ENCODE data around the gene RASSF4. TPM values are rescaled to one million over a fixed set of nuclear protein-coding genes. Genes with fewer than 3 reads are reported as not detected.

The RASSF4 gene
- polyA plus RNA-seq, 1 donor (not counting 4 experiments of a cell fraction or from before 2014, with no cell fraction given): 0.20 TPM

GRCh38 chr10:44972874-44973306 lies 13.3 kb downstream of the RASSF4 start:
- Histone ChIP-seq H3K27ac (ENCODE audit: control insufficient read depth, insufficient read depth, low read length) (no peak overlapping the region), H3K9ac (ENCODE audit: control insufficient read depth, extremely low read depth, insufficient read depth, low read length) (no peak overlapping the region), H3K9me1 (ENCODE audit: control insufficient read depth, extremely low read depth, insufficient read depth, low read length) (no peaks in the 10 kb centered on the region), H4K20me1 (ENCODE audit: control insufficient read depth, extremely low read depth, insufficient read depth, low read length) (no peaks in the 10 kb centered on the region), H3K4me3 (ENCODE audit: control insufficient read depth in 2 of 3, extremely low read depth in 1 of 3, insufficient read depth in 2 of 3, low read depth in 1 of 3, low read length in 3 of 3) (no peak overlapping the region), H3K36me3 (ENCODE audit: control insufficient read depth in 2 of 2, extremely low read depth in 1 of 2, insufficient read depth in 2 of 2, low read length in 2 of 2) (no peaks in the 10 kb centered on the region), H3K4me2 (ENCODE audit: control insufficient read depth, extremely low read depth, insufficient read depth, low read depth, low read length) (no peak overlapping the region), H3K27me3 (ENCODE audit: control insufficient read depth, extremely low read depth, insufficient read depth, low read length) (no peaks in the 10 kb centered on the region), H3K4me1 (ENCODE audit: control insufficient read depth, extremely low read depth, insufficient read depth, low read length) (peaks cover 11% of the 10 kb centered on the region), H3K9me3 (ENCODE audit: control insufficient read depth, low read depth, low read length) (no peaks in the 10 kb centered on the region), H2AFZ (ENCODE audit: control insufficient read depth, low read length) (no peak overlapping the region), H3K79me2 (ENCODE audit: control insufficient read depth, insufficient read depth, low read length) (no peaks in the 10 kb centered on the region)
- DNase-seq (ENCODE audit: low read depth, low spot score) (no peak), FAIRE-seq (no peak)
- dilution Hi-C loops (cut with MboI; ENCODE audit: extremely low pct_ligation_motif_present, low sequenced_read_pairs): no loop called here
- TF ChIP-seq CTCF (optimal IDR thresholded peaks at IDR 0.05 in 1 of 3, IDR thresholded peaks at IDR 0.05 in 1 of 3, conservative IDR thresholded peaks at IDR 0.05 in 1 of 3; ENCODE audit: extremely low read depth in 1 of 3, insufficient read depth in 2 of 3, low read length in 3 of 3): no peak
- no peak for TF ChIP-seq EZH2 (IDR thresholded peaks at IDR 0.05; ENCODE audit: low read length)

DNA sequence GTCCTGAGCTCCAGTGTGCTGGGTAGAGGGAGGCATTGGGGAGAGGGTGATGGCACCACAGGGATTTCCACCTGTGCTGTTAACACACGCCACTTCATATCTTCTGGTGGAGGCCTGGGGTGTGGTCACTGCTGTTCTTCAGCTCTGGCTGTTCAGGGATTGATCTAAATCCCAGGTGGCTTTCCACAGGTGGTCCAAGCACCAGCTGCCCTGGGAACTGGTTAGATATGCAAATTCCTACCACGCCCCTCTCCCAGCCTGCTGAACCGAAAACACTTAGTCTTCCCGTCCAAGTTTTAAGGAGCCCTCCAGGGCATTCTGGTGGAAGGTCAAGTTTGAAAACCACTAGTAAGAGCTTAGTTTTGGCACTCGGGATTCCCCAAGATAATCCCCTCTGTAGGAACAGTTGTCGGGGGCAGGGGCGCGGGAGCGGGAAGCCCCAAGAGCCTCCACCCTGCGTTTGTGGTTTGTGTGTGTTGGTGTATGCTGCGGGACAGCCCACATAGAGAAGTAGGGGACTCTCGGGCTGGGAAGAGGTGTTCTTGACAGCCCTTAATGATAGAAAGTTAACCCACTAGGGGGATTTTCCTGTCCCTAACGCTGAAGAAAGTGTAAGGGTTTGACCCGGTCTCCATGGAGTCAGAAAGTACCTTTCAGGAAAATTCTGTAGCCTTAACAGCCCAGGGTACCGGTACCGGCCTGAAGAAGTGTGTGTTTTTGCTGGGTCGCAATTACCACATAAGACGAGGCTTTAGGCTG lies 13.9 kb downstream of the RASSF4 start:
- Histone ChIP-seq H2AFZ (ENCODE audit: control insufficient read depth, low read length) (no peak overlapping the region), H3K79me2 (ENCODE audit: control insufficient read depth, insufficient read depth, low read length) (no peaks in the 10 kb centered on the region), H4K20me1 (ENCODE audit: control insufficient read depth, extremely low read depth, insufficient read depth, low read length) (no peaks in the 10 kb centered on the region), H3K9me1 (ENCODE audit: control insufficient read depth, extremely low read depth, insufficient read depth, low read length) (no peaks in the 10 kb centered on the region), H3K9ac (ENCODE audit: control insufficient read depth, extremely low read depth, insufficient read depth, low read length) (no peak overlapping the region), H3K4me2 (ENCODE audit: control insufficient read depth, extremely low read depth, insufficient read depth, low read depth, low read length) (no peak overlapping the region), H3K27me3 (ENCODE audit: control insufficient read depth, extremely low read depth, insufficient read depth, low read length) (no peaks in the 10 kb centered on the region), H3K27ac (ENCODE audit: control insufficient read depth, insufficient read depth, low read length) (no peak overlapping the region), H3K4me1 (ENCODE audit: control insufficient read depth, extremely low read depth, insufficient read depth, low read length) (peaks cover 17% of the 10 kb centered on the region), H3K36me3 (ENCODE audit: control insufficient read depth in 2 of 2, extremely low read depth in 1 of 2, insufficient read depth in 2 of 2, low read length in 2 of 2) (no peaks in the 10 kb centered on the region), H3K4me3 (ENCODE audit: control insufficient read depth in 2 of 3, extremely low read depth in 1 of 3, insufficient read depth in 2 of 3, low read depth in 1 of 3, low read length in 3 of 3) (no peak overlapping the region), H3K9me3 (ENCODE audit: control insufficient read depth, low read depth, low read length) (no peaks in the 10 kb centered on the region)
- no peak for FAIRE-seq
- no peak for TF ChIP-seq CTCF (optimal IDR thresholded peaks at IDR 0.05 in 1 of 3, IDR thresholded peaks at IDR 0.05 in 1 of 3, conservative IDR thresholded peaks at IDR 0.05 in 1 of 3; ENCODE audit: extremely low read depth in 1 of 3, insufficient read depth in 2 of 3, low read length in 3 of 3)
- no peak for TF ChIP-seq EZH2 (IDR thresholded peaks at IDR 0.05; ENCODE audit: low read length)
- dilution Hi-C loops (cut with MboI; ENCODE audit: extremely low pct_ligation_motif_present, low sequenced_read_pairs): no loop called here
- no peak for DNase-seq (ENCODE audit: low read depth, low spot score)
